H9 (cell line): ENCODE data around the gene PID1. TPM values are rescaled to one million over a fixed set of nuclear protein-coding genes. Genes with fewer than 3 reads are reported as not detected.

Experiments
- DNase-seq: peaks from one replicate; pipeline ENCODE4 v3.0.0-alpha.2; 2017
- H2AFZ ChIP-seq: one replicate; pipeline ENCODE4 v1.6.1; 2013; ENCODE audit warnings: mild to moderate bottlenecking, low read length, control low read depth, moderate library complexity
- H2AK5ac ChIP-seq: 2 replicates; pipeline ENCODE4 v1.6.1; 2013; ENCODE audit warnings: low read length, control low read depth, mixed read lengths; ENCODE audit not compliant: insufficient read length
- H2BK120ac ChIP-seq: one replicate; pipeline ENCODE4 v1.6.1; 2013; ENCODE audit warnings: low read depth, mild to moderate bottlenecking, low read length, control low read depth, inconsistent platforms; ENCODE audit not compliant: poor library complexity, severe bottlenecking
- H2BK12ac ChIP-seq: 2 replicates; pipeline ENCODE4 v1.6.1; 2013; ENCODE audit warnings: low read length, control low read depth, mixed read lengths, low read depth; ENCODE audit not compliant: insufficient read length
- H2BK15ac ChIP-seq: 2 replicates; pipeline ENCODE4 v1.6.1; 2013; ENCODE audit warnings: low read depth, low read length, control low read depth
- H2BK20ac ChIP-seq: one replicate; pipeline ENCODE4 v1.6.1; 2013; ENCODE audit warnings: low read depth, mild to moderate bottlenecking, low read length, control low read depth, inconsistent platforms; ENCODE audit not compliant: poor library complexity, severe bottlenecking
- H2BK5ac ChIP-seq: 2 replicates; pipeline ENCODE4 v1.6.1; 2013; ENCODE audit warnings: low read length, control low read depth, mixed read lengths; ENCODE audit not compliant: insufficient read length
- H3K14ac ChIP-seq: 2 replicates; pipeline ENCODE4 v1.6.1; 2013; ENCODE audit warnings: low read length, control low read depth; ENCODE audit not compliant: insufficient read depth
- H3K18ac ChIP-seq: 2 replicates; pipeline ENCODE4 v1.6.1; 2013; ENCODE audit warnings: low read depth, mild to moderate bottlenecking, mixed read lengths, low read length, control low read depth; ENCODE audit not compliant: insufficient read length
- H3K23ac ChIP-seq: 2 replicates; pipeline ENCODE4 v1.6.1; 2013; ENCODE audit warnings: low read length, control low read depth, mixed read lengths, low read depth; ENCODE audit not compliant: insufficient read length
- H3K23me2 ChIP-seq: 2 replicates; pipeline ENCODE4 v1.6.1; 2013; ENCODE audit warnings: low read depth, mild to moderate bottlenecking, mixed read lengths, low read length, control low read depth; ENCODE audit not compliant: insufficient read length, poor library complexity, severe bottlenecking
- H3K27ac ChIP-seq: 2 replicates; pipeline ENCODE4 v1.5.1; 2013; ENCODE audit warnings: low read length, control low read depth, mixed read lengths, low read depth; ENCODE audit not compliant: insufficient read length
- H3K27me3 ChIP-seq: 2 replicates; pipeline ENCODE4 v1.6.1; 2013; ENCODE audit warnings: low read length, control low read depth, inconsistent platforms; ENCODE audit not compliant: insufficient read depth
- H3K4ac ChIP-seq: 2 replicates; pipeline ENCODE4 v1.6.1; 2013; ENCODE audit warnings: low read depth, mild to moderate bottlenecking, control low read depth, inconsistent platforms, low read length, moderate library complexity
- H3K4me1 ChIP-seq: 2 replicates; pipeline ENCODE4 v1.6.1; 2013; ENCODE audit warnings: low read length, control low read depth, inconsistent platforms; ENCODE audit not compliant: insufficient read depth
- H3K4me2 ChIP-seq: 2 replicates; pipeline ENCODE4 v1.6.1; 2013; ENCODE audit warnings: low read length, control low read depth, mixed read lengths; ENCODE audit not compliant: insufficient read length, insufficient read depth
- H3K56ac ChIP-seq: 2 replicates; pipeline ENCODE4 v1.6.1; 2013; ENCODE audit warnings: low read depth, mild to moderate bottlenecking, mixed read lengths, low read length, control low read depth; ENCODE audit not compliant: insufficient read length
- H3K79me1 ChIP-seq: 2 replicates; pipeline ENCODE4 v1.6.1; 2013; ENCODE audit warnings: low read depth, mild to moderate bottlenecking, moderate library complexity, low read length, control low read depth, inconsistent platforms; ENCODE audit not compliant: insufficient read depth, poor library complexity, severe bottlenecking
- H3K79me2 ChIP-seq: 2 replicates; pipeline ENCODE4 v1.6.1; 2013; ENCODE audit warnings: low read length, control low read depth, inconsistent platforms; ENCODE audit not compliant: insufficient read depth
- H3K9ac ChIP-seq: 2 replicates; pipeline ENCODE4 v1.6.1; 2013; ENCODE audit warnings: low read length, control low read depth, mixed read lengths; ENCODE audit not compliant: insufficient read length; ENCODE audit errors: extremely low read depth
- H3K9me3 ChIP-seq: one replicate; pipeline ENCODE4 v1.6.1; 2013; ENCODE audit warnings: low read depth, low read length, inconsistent platforms; ENCODE audit not compliant: control insufficient read depth
- H3T11ph ChIP-seq: one replicate; pipeline ENCODE4 v1.6.1; 2013; ENCODE audit warnings: mild to moderate bottlenecking, low read length, control low read depth, inconsistent platforms
- H4K20me1 ChIP-seq: one replicate; pipeline ENCODE4 v1.6.1; 2013; ENCODE audit not compliant: control insufficient read depth, insufficient read length, insufficient read depth
- H4K5ac ChIP-seq: 2 replicates; pipeline ENCODE4 v1.6.1; 2013; ENCODE audit warnings: low read depth, mild to moderate bottlenecking, mixed read lengths, low read length, control low read depth; ENCODE audit not compliant: insufficient read length
- H4K8ac ChIP-seq: replicated peaks from 2 replicates; pipeline ENCODE4 v1.6.1; 2013; ENCODE audit warnings: low read length, control low read depth, mixed read lengths, low read depth; ENCODE audit not compliant: insufficient read length
- H4K91ac ChIP-seq: 2 replicates; pipeline ENCODE4 v1.6.1; 2013; ENCODE audit warnings: low read depth, mild to moderate bottlenecking, moderate library complexity, mixed read lengths, low read length, control low read depth; ENCODE audit not compliant: insufficient read length
- H3K27ac Mint-ChIP-seq, 3 experiments: 2 replicates in 2 of 3; 3 replicates in 1 of 3; pipeline ENCODE4 v1.8.0; 2020 to 2021; ENCODE audit warnings: mixed read lengths in 3 of 3, mild to moderate bottlenecking in 1 of 3, moderate library complexity in 1 of 3
- H3K27me3 Mint-ChIP-seq: 2 replicates; pipeline ENCODE4 v1.8.0; 2021; ENCODE audit warnings: low read depth, mild to moderate bottlenecking, moderate library complexity, mixed read lengths
- H3K36me3 Mint-ChIP-seq, 3 experiments: 2 replicates in 2 of 3; 3 replicates in 1 of 3; pipeline ENCODE4 v1.8.0; 2020 to 2021; ENCODE audit warnings: low read depth in 3 of 3, mixed read lengths in 3 of 3; ENCODE audit not compliant: insufficient read depth in 1 of 3
- H3K4me1 Mint-ChIP-seq, 2 experiments: 2 replicates each; pipeline ENCODE4 v1.8.0; 2020; ENCODE audit warnings: mixed read lengths in 2 of 2
- H3K4me3 Mint-ChIP-seq, 2 experiments: 2 replicates in 1 of 2; 3 replicates in 1 of 2; pipeline ENCODE4 v1.8.0; 2020 to 2021; ENCODE audit warnings: mild to moderate bottlenecking in 2 of 2, mixed read lengths in 2 of 2, moderate library complexity in 1 of 2
- H3K9me3 Mint-ChIP-seq, 2 experiments: 2 replicates in 1 of 2; 3 replicates in 1 of 2; pipeline ENCODE4 v1.8.0; 2020; ENCODE audit warnings: mild to moderate bottlenecking in 2 of 2, mixed read lengths in 2 of 2, moderate library complexity in 1 of 2
- CTCF ChIP-seq: fragments of 200-600 bp; sonication (generic); conservative IDR thresholded peaks from 3 replicates; pipeline ENCODE4 v1.8.0; 2021; ENCODE audit warnings: antibody characterized with exemption, mild to moderate bottlenecking
- WGBS: extraction: QIAGEN DNeasy Blood & Tissue Kit; methylation state at CpG from one replicate; pipeline ENCODE4 v1.1.7; 2013; ENCODE audit warnings: missing lambda C conversion rate, low lambda C conversion rate, mixed read lengths; ENCODE audit not compliant: insufficient read length; ENCODE audit errors: extremely low coverage; 5-methylcytosine and 5-hydroxymethylcytosine counted together
- total RNA-seq: library from RNA; stranded (reverse); gene quantifications from 2 replicates; pipeline ENCODE4 v1.2.1, GENCODE V29; 2021

The PID1 gene
- total RNA-seq, 1 experiment from 2014 or later, result 1.4 TPM

- no peaks in the 10 kb centered on the region for H3K4me1 Mint-ChIP-seq
- H3K56ac ChIP-seq, result no peak overlapping the region
- H3K18ac ChIP-seq, result no peak overlapping the region
- H2BK20ac ChIP-seq, result no peak overlapping the region
- H2BK120ac ChIP-seq, result no peak overlapping the region
- no peak overlapping the region for H3K4me2 ChIP-seq
- no peak overlapping the region for H2BK15ac ChIP-seq
- no peak overlapping the region for H4K8ac ChIP-seq
- H4K20me1 ChIP-seq, result no peaks in the 10 kb centered on the region
- H2AK5ac ChIP-seq, result no peak overlapping the region
- H3K36me3 Mint-ChIP-seq, result 0 out of 7 replicates have a peak, but pooled peaks cover 0 to 5% (median 0%) of the 10 kb centered on the region in 3 experiments
- no peak overlapping the region for H2BK5ac ChIP-seq
- no peaks in the 10 kb centered on the region for H3K27me3 Mint-ChIP-seq
- H3K23ac ChIP-seq, result no peak overlapping the region
- no peaks in the 10 kb centered on the region for H3K79me2 ChIP-seq
- H3K79me1 ChIP-seq, result no peaks in the 10 kb centered on the region
- no peaks in the 10 kb centered on the region for H3K23me2 ChIP-seq
- no peaks in the 10 kb centered on the region for H3K9me3 ChIP-seq
- H4K5ac ChIP-seq, result no peak overlapping the region
- H3K27ac ChIP-seq, result no peak overlapping the region
- H3K27ac Mint-ChIP-seq, result no peak overlapping the region
- no peak overlapping the region for H2BK12ac ChIP-seq
- no peak overlapping the region for H3K14ac ChIP-seq
- no peak overlapping the region for H3K4me3 Mint-ChIP-seq
- DNase-seq, result no peak
- no peak overlapping the region for H3K4ac ChIP-seq
- no peaks in the 10 kb centered on the region for H3K4me1 ChIP-seq
- H2AFZ ChIP-seq, result no peak overlapping the region
- no peak overlapping the region for H3K9ac ChIP-seq
- peaks cover 0 to 4% of the 10 kb centered on the region in 2 experiments; a peak in 3 of 5 replicates for H3K9me3 Mint-ChIP-seq
- H4K91ac ChIP-seq, result no peak overlapping the region
- TF ChIP-seq CTCF, result no peak
- H3T11ph ChIP-seq, result no peak overlapping the region
- no CpG with 5 or more reads among the region's 2 CpGs for WGBS
- no peaks in the 10 kb centered on the region for H3K27me3 ChIP-seq
Observed at GRCh38 chr2:229126066-229126465, 145.0 kb downstream of the PID1 start.
